ENCODE results near the gene CCHCR1. TPM values are rescaled to one million over a fixed set of nuclear protein-coding genes. Genes with fewer than 3 reads are reported as not detected.
A peak's percentile ranks its signal among the peaks of the same experiment; 100 is the strongest.

Gene CCHCR1
- total and polyA plus RNA-seq, 2 of the 13 experiments (the other 11 are each of a cell fraction or from before 2014, with no cell fraction given), result 14.6 to 28.2 TPM

GRCh38 chr6:31128093-31128676 is 29.4 kb downstream of the CCHCR1 start (continued):
- TF ChIP-seq ZNF331 (CRISPR knock-in tag; IDR thresholded peaks at IDR 0.05) (peak; percentile 22; the same call in 1 of the 2 replicates), ZNF563 (CRISPR knock-in tag; IDR thresholded peaks at IDR 0.05) (no peak), ZNF382 (CRISPR knock-in tag; IDR thresholded peaks at IDR 0.05; ENCODE audit: borderline replicate concordance) (no peak), GMEB1 (CRISPR knock-in tag; IDR thresholded peaks at IDR 0.05; ENCODE audit: borderline replicate concordance) (no peak), RFX5 (IDR thresholded peaks at IDR 0.05; ENCODE audit: low read depth, low read length) (no peak), ZNF883 (CRISPR knock-in tag; IDR thresholded peaks at IDR 0.05; ENCODE audit: not compliant biosample characterization) (no peak), ZNF232 (CRISPR knock-in tag; IDR thresholded peaks at IDR 0.05; ENCODE audit: borderline replicate concordance) (no peak), CHD2 (IDR thresholded peaks at IDR 0.05; ENCODE audit: low read depth, low read length) (no peak), ZNF337 (CRISPR knock-in tag; IDR thresholded peaks at IDR 0.05; ENCODE audit: borderline replicate concordance, low read depth) (no peak), ZBTB44 (CRISPR knock-in tag; IDR thresholded peaks at IDR 0.05) (no peak), MEIS2 (CRISPR knock-in tag; IDR thresholded peaks at IDR 0.05) (no peak), HOXA3 (CRISPR knock-in tag; IDR thresholded peaks at IDR 0.05) (no peak), HNF1A (IDR thresholded peaks at IDR 0.05; ENCODE audit: low read depth) (no peak), HNF1A (CRISPR knock-in tag; IDR thresholded peaks at IDR 0.05; ENCODE audit: borderline replicate concordance) (no peak), HDAC6 (IDR thresholded peaks at IDR 0.05; ENCODE audit: low read depth, low read length) (no peak), ZFP62 (CRISPR knock-in tag; IDR thresholded peaks at IDR 0.05) (no peak), HMGA1 (CRISPR knock-in tag; conservative IDR thresholded peaks at IDR 0.05) (no peak), CC2D1A (CRISPR knock-in tag; IDR thresholded peaks at IDR 0.05) (no peak), THAP9 (CRISPR knock-in tag; IDR thresholded peaks at IDR 0.05; ENCODE audit: borderline replicate concordance) (no peak), RNF2 (conservative IDR thresholded peaks at IDR 0.05; ENCODE audit: low read depth) (0 out of 2 replicates have a peak, but pooled peaks have one; percentile 35), POGZ (CRISPR knock-in tag; IDR thresholded peaks at IDR 0.05) (no peak)

Measured in HepG2 (cell line).